Measurements from ENCODE around the gene CABP5. TPM values are rescaled to one million over a fixed set of nuclear protein-coding genes. Genes with fewer than 3 reads are reported as not detected.
"Not testable (repeated sequence)": the region's sequence is repeated elsewhere in the genome, so short reads cannot be mapped to it uniquely, and the experiment has no call there.

The CABP5 gene
- total RNA-seq, 4 donors from 2014 or later: not detected

- DNase-seq (ENCODE audit: low spot score in 2 of 2): no peak
- no peak for TF ChIP-seq CTCF (IDR thresholded peaks at IDR 0.05)
- no peak for TF ChIP-seq POLR2A (IDR thresholded peaks at IDR 0.05)
- TF ChIP-seq EP300 (IDR thresholded peaks at IDR 0.05): no peak
- 29 to 45% methylated on average over 3 of the region's 3 CpGs for WGBS, 2 donors
- no peaks in the 10 kb centered on the region for H3K27me3 ChIP-seq
- H3K4me3 ChIP-seq: no peak overlapping the region
- H3K27ac ChIP-seq: no peak overlapping the region
- H3K4me1 ChIP-seq: no peaks in the 10 kb centered on the region
- H3K9me3 ChIP-seq: peaks cover 0 to 11% (median 0%) of the 10 kb centered on the region in 4 donors
- H3K36me3 ChIP-seq: peaks cover 0 to 40% (median 0%) of the 10 kb centered on the region in 3 donors
Measured at GRCh38 chr19:48085076-48085475, 41.2 kb upstream of the CABP5 start.

GRCh38 chr19:48081106-48081505, 37.2 kb upstream of the CABP5 start:
- Histone ChIP-seq H3K27ac (no peak overlapping the region), H3K4me1 (no peaks in the 10 kb centered on the region), H3K27me3 (no peaks in the 10 kb centered on the region), H3K36me3 (peaks cover 0 to 36% (median 0%) of the 10 kb centered on the region in 3 donors), H3K9me3 (peaks cover 0 to 12% (median 0%) of the 10 kb centered on the region in 4 donors), H3K4me3 (no peak overlapping the region)
- WGBS, 2 donors: 86 to 90% methylated on average over 5 of the region's 5 CpGs
- no peak for DNase-seq (ENCODE audit: low spot score in 2 of 2)
- TF ChIP-seq POLR2A (IDR thresholded peaks at IDR 0.05) (no peak), EP300 (IDR thresholded peaks at IDR 0.05) (no peak), CTCF (IDR thresholded peaks at IDR 0.05) (no peak)

- WGBS, 2 donors: 94 to 99% methylated on average over 3 of the region's 3 CpGs
- H3K36me3 ChIP-seq: peaks cover 0 to 69% (median 0%) of the 10 kb centered on the region in 3 donors
- DNase-seq (ENCODE audit: low spot score in 2 of 2); H3K9me3 ChIP-seq; H3K27ac ChIP-seq; H3K27me3 ChIP-seq; H3K4me1 ChIP-seq; H3K4me3 ChIP-seq: not testable (repeated sequence)
Measured at GRCh38 chr19:48070177-48070769, 26.4 kb upstream of the CABP5 start.

GRCh38 chr19:48069435-48069834, 25.6 kb upstream of the CABP5 start:
- H3K27ac ChIP-seq: no peak overlapping the region
- peaks cover 0 to 68% (median 0%) of the 10 kb centered on the region in 3 donors for H3K36me3 ChIP-seq
- no peaks in the 10 kb centered on the region for H3K27me3 ChIP-seq
- 76 to 84% methylated on average over 2 of the region's 2 CpGs for WGBS, 2 donors
- TF ChIP-seq EP300 (IDR thresholded peaks at IDR 0.05) (no peak), CTCF (IDR thresholded peaks at IDR 0.05) (no peak), POLR2A (IDR thresholded peaks at IDR 0.05) (no peak)
- H3K4me1 ChIP-seq: no peaks in the 10 kb centered on the region
- DNase-seq (ENCODE audit: low spot score in 2 of 2): no peak
- no peaks in the 10 kb centered on the region for H3K9me3 ChIP-seq
- H3K4me3 ChIP-seq: no peak overlapping the region

- no peak overlapping the region for H3K27ac ChIP-seq
- WGBS, 2 donors: 76 to 84% methylated on average over 2 of the region's 2 CpGs
- TF ChIP-seq POLR2A (IDR thresholded peaks at IDR 0.05): no peak
- no peak for TF ChIP-seq EP300 (IDR thresholded peaks at IDR 0.05)
- no peak for TF ChIP-seq CTCF (IDR thresholded peaks at IDR 0.05)
Measured at GRCh38 chr19:48064509-48064908, 20.6 kb upstream of the CABP5 start.

More at GRCh38 chr19:48064509-48064908, 20.6 kb upstream of the CABP5 start:
- Histone ChIP-seq H3K4me1 (no peaks in the 10 kb centered on the region), H3K27me3 (no peaks in the 10 kb centered on the region), H3K4me3 (no peak overlapping the region), H3K9me3 (no peaks in the 10 kb centered on the region), H3K36me3 (peaks cover 0 to 62% (median 0%) of the 10 kb centered on the region in 3 donors)
- DNase-seq (ENCODE audit: low spot score in 2 of 2): no peak

Measured in tibial nerve (tissue), 4 donors.